ENCODE results near the gene IZUMO4.
"Not testable (repeated sequence)": the region's sequence is repeated elsewhere in the genome, so short reads cannot be mapped to it uniquely, and the experiment has no call there.

DNA sequence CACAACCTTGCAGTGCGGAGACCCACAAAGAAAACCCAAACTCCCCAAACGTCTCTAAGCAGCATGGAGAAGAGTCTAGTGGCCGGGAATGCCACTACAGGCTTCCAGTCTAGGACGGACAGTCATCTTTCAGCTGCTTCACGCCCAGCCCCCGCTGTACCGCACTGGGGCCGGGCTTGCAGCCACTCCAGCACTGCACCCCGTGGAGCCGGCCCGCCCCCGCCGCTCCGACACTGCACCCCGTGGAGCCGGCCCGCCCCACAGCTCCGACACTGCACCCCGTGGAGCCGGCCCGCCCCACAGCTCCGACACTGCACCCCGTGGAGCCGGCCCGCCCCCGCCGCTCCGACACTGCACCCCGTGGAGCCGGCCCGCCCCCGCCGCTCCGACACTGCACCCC is 31.5 kb downstream of the IZUMO4 start:
- TF ChIP-seq CTCF (IDR thresholded peaks at IDR 0.05 in 4 of 5, conservative IDR thresholded peaks at IDR 0.05 in 1 of 5); POLR2A (IDR thresholded peaks at IDR 0.05): not testable (repeated sequence)

All from gastrocnemius medialis (tissue), 4 donors.